GM21381 (cell line): Measurements from ENCODE around the gene CAMKK2.
"Not testable (repeated sequence)": the region's sequence is repeated elsewhere in the genome, so short reads cannot be mapped to it uniquely, and the experiment has no call there.

Experiments used
- ATAC-seq: cut with Tn5 transposase; IDR thresholded peaks from one replicate; pipeline ENCODE4 v1.9.1; 2021; ENCODE audit warnings: mild to moderate bottlenecking, moderate library complexity; ENCODE audit not compliant: unreplicated experiment

CAMKK2 gene

GRCh38 chr12:121202407-121203355 lies 93.8 kb downstream of the CAMKK2 start:
- no peak for ATAC-seq

- ATAC-seq: not testable (repeated sequence)
These were observed 95.4 kb downstream of the CAMKK2 start for GRCh38 chr12:121201140-121201539.

GRCh38 chr12:121198949-121199348 lies 97.6 kb downstream of the CAMKK2 start:
- no peak for ATAC-seq

GRCh38 chr12:121196902-121197301 lies 99.6 kb downstream of the CAMKK2 start:
- ATAC-seq: no peak

GRCh38 chr12:121191151-121191550 lies 105.4 kb downstream of the CAMKK2 start:
- no peak for ATAC-seq

- no peak for ATAC-seq
These were observed 105.9 kb downstream of the CAMKK2 start for GRCh38 chr12:121190523-121191031.

GRCh38 chr12:121189619-121190155 lies 106.8 kb downstream of the CAMKK2 start:
- ATAC-seq: no peak

GRCh38 chr12:121189131-121189530 lies 107.4 kb downstream of the CAMKK2 start:
- no peak for ATAC-seq

- no peak for ATAC-seq
These were observed 108.3 kb downstream of the CAMKK2 start for GRCh38 chr12:121188227-121188626.
